Hepatocyte (in vitro differentiated cells): ENCODE results near the gene AKAP6. TPM values are rescaled to one million over a fixed set of nuclear protein-coding genes. Genes with fewer than 3 reads are reported as not detected.

Experiments
- DNase-seq: peaks from one replicate; pipeline ENCODE4 v3.0.0-alpha.2; 2016; ENCODE audit warnings: low spot score
- H2AFZ ChIP-seq: fragments of 200-600 bp; sonication (generic); 2 replicates; pipeline ENCODE4 v1.6.0; 2016; ENCODE audit warnings: antibody characterized with exemption, mild to moderate bottlenecking
- H3K27ac ChIP-seq: fragments of 200-600 bp; sonication (generic); 2 replicates; pipeline ENCODE4 v1.5.1; 2016; ENCODE audit warnings: mild to moderate bottlenecking
- H3K27me3 ChIP-seq: fragments of 200-600 bp; sonication (generic); 2 replicates; pipeline ENCODE4 v1.6.1; 2016
- H3K36me3 ChIP-seq: fragments of 200-600 bp; sonication (generic); replicated peaks from 2 replicates; pipeline ENCODE4 v1.5.1; 2016; ENCODE audit warnings: low read depth; ENCODE audit not compliant: insufficient read depth
- H3K4me1 ChIP-seq: fragments of 200-600 bp; sonication (generic); 2 replicates; pipeline ENCODE4 v1.5.1; 2016; ENCODE audit warnings: mild to moderate bottlenecking, moderate library complexity; ENCODE audit not compliant: insufficient read depth
- H3K4me2 ChIP-seq: fragments of 200-600 bp; sonication (generic); 2 replicates; pipeline ENCODE4 v1.6.0; 2016
- H3K4me3 ChIP-seq: fragments of 200-600 bp; sonication (generic); 2 replicates; pipeline ENCODE4 v1.5.1; 2016; ENCODE audit warnings: mild to moderate bottlenecking
- H3K79me2 ChIP-seq: fragments of 200-600 bp; sonication (generic); 2 replicates; pipeline ENCODE4 v1.6.0; 2017; ENCODE audit warnings: mild to moderate bottlenecking
- H3K9me2 ChIP-seq: fragments of 200-600 bp; sonication (generic); replicated peaks from 2 replicates; pipeline ENCODE4 v1.6.0; 2017; ENCODE audit warnings: mild to moderate bottlenecking; ENCODE audit not compliant: insufficient read depth
- H3K9me3 ChIP-seq: fragments of 200-600 bp; sonication (generic); 2 replicates; pipeline ENCODE4 v1.5.1; 2016; ENCODE audit warnings: low read depth, mild to moderate bottlenecking
- H4K20me1 ChIP-seq: fragments of 200-600 bp; sonication (generic); 2 replicates; pipeline ENCODE4 v1.6.0; 2016; ENCODE audit warnings: mild to moderate bottlenecking; ENCODE audit not compliant: insufficient read depth, poor library complexity, severe bottlenecking
- CTCF ChIP-seq: fragments of 200-600 bp; sonication (generic); IDR thresholded peaks from 2 replicates; pipeline ENCODE4 v1.5.1; 2016; ENCODE audit warnings: antibody characterized with exemption, mild to moderate bottlenecking; ENCODE audit not compliant: poor library complexity
- EZH2 ChIP-seq: fragments of 200-600 bp; sonication (generic); IDR thresholded peaks from 2 replicates; pipeline ENCODE4 v1.6.1; 2016; ENCODE audit warnings: antibody characterized with exemption, mild to moderate bottlenecking, borderline replicate concordance
- EZH2phosphoT487 ChIP-seq: fragments of 200-600 bp; sonication (generic); IDR thresholded peaks from one replicate; pipeline ENCODE4 v1.6.1; 2018; ENCODE audit warnings: antibody characterized with exemption, mild to moderate bottlenecking, low read depth, moderate library complexity; ENCODE audit not compliant: unreplicated experiment, severe bottlenecking
- WGBS: methylation state at CpG from one replicate; pipeline ENCODE4 v1.1.6; 2016; ENCODE audit warnings: low lambda C conversion rate; ENCODE audit errors: missing lambda C conversion rate; 5-methylcytosine and 5-hydroxymethylcytosine counted together
- polyA plus RNA-seq: library from polyadenylated mRNA; unstranded; fragments of >200 nt; fragmentation: Nextera tagmentation; extraction: Ambion mirVana; gene quantifications from 2 replicates; pipeline ENCODE4 v1.2.1, GENCODE V29; 2016
- total RNA-seq: library from RNA; depleted of rRNA; stranded (reverse); fragments of >200 nt; gene quantifications from 2 replicates; pipeline ENCODE4 v1.2.3, GENCODE V29; 2014

The AKAP6 gene
- total and polyA plus RNA-seq, 2 experiments from 2014 or later = 1.1 to 2.1 TPM

GRCh38 chr14:32393119-32393518 is 64.0 kb downstream of the AKAP6 start:
- 76% methylated on average over 1 of the region's 1 CpG for WGBS
- H3K4me1 ChIP-seq = peaks cover 7% of the 10 kb centered on the region
- H3K9me2 ChIP-seq = no peaks in the 10 kb centered on the region
- no peak overlapping the region for H3K4me2 ChIP-seq
- no peaks in the 10 kb centered on the region for H3K9me3 ChIP-seq
- no peak overlapping the region for H3K27ac ChIP-seq
- no peak overlapping the region for H3K4me3 ChIP-seq
- H3K79me2 ChIP-seq = no peaks in the 10 kb centered on the region
- no peak for TF ChIP-seq EZH2
- TF ChIP-seq CTCF = no peak
- no peak for TF ChIP-seq EZH2phosphoT487
- no peak for DNase-seq
- no peaks in the 10 kb centered on the region for H3K36me3 ChIP-seq
- H3K27me3 ChIP-seq = no peaks in the 10 kb centered on the region
- no peak overlapping the region for H2AFZ ChIP-seq
- no peaks in the 10 kb centered on the region for H4K20me1 ChIP-seq

GRCh38 chr14:32394038-32394437 is 64.9 kb downstream of the AKAP6 start:
- peaks cover 8% of the 10 kb centered on the region for H3K4me1 ChIP-seq
- no peak overlapping the region for H2AFZ ChIP-seq
- H3K4me2 ChIP-seq = no peak overlapping the region
- H4K20me1 ChIP-seq = no peaks in the 10 kb centered on the region
- H3K4me3 ChIP-seq = no peak overlapping the region
- H3K27ac ChIP-seq = no peak overlapping the region
- no peak for TF ChIP-seq EZH2phosphoT487
- TF ChIP-seq EZH2 = no peak
- TF ChIP-seq CTCF = no peak
- H3K27me3 ChIP-seq = no peaks in the 10 kb centered on the region
- H3K9me3 ChIP-seq = no peaks in the 10 kb centered on the region
- H3K36me3 ChIP-seq = no peaks in the 10 kb centered on the region
- DNase-seq = no peak
- H3K9me2 ChIP-seq = no peaks in the 10 kb centered on the region
- H3K79me2 ChIP-seq = no peaks in the 10 kb centered on the region
- WGBS = 86% methylated on average over 1 of the region's 1 CpG

GRCh38 chr14:32396885-32397284 is 67.8 kb downstream of the AKAP6 start:
- Histone ChIP-seq H3K4me2 (no peak overlapping the region), H3K27ac (no peak overlapping the region), H3K4me3 (no peak overlapping the region), H4K20me1 (no peaks in the 10 kb centered on the region), H2AFZ (no peak overlapping the region), H3K9me3 (no peaks in the 10 kb centered on the region), H3K79me2 (no peaks in the 10 kb centered on the region), H3K4me1 (peaks cover 8% of the 10 kb centered on the region), H3K27me3 (no peaks in the 10 kb centered on the region), H3K9me2 (no peaks in the 10 kb centered on the region), H3K36me3 (no peaks in the 10 kb centered on the region)
- TF ChIP-seq EZH2phosphoT487 = no peak
- no peak for TF ChIP-seq EZH2
- no peak for TF ChIP-seq CTCF
- no peak for DNase-seq

- H3K36me3 ChIP-seq = no peaks in the 10 kb centered on the region
- H2AFZ ChIP-seq = no peak overlapping the region
- TF ChIP-seq EZH2phosphoT487 (no peak), EZH2 (no peak), CTCF (no peak)
- H3K4me3 ChIP-seq = no peak overlapping the region
- no peaks in the 10 kb centered on the region for H3K79me2 ChIP-seq
- H3K27ac ChIP-seq = no peak overlapping the region
- H3K4me1 ChIP-seq = peaks cover 8% of the 10 kb centered on the region
- no peaks in the 10 kb centered on the region for H3K9me2 ChIP-seq
- H3K9me3 ChIP-seq = no peaks in the 10 kb centered on the region
- DNase-seq = no peak
- H3K27me3 ChIP-seq = no peaks in the 10 kb centered on the region
- no peak overlapping the region for H3K4me2 ChIP-seq
- H4K20me1 ChIP-seq = no peaks in the 10 kb centered on the region
Observed at GRCh38 chr14:32397861-32398640, 69.0 kb downstream of the AKAP6 start.
